NCI-H146 treated with DMSO at 0.1 percent for 48 hours (cell line): Measurements from ENCODE around the gene RALB.
"Not testable (repeated sequence)": the region's sequence is repeated elsewhere in the genome, so short reads cannot be mapped to it uniquely, and the experiment has no call there.

ENCODE experiments used
- DNase-seq: peaks from one replicate; lab custom pipeline; 2025; ENCODE audit not compliant: unreplicated experiment; lab: John Stamatoyannopoulos, UW

Gene RALB

DNA sequence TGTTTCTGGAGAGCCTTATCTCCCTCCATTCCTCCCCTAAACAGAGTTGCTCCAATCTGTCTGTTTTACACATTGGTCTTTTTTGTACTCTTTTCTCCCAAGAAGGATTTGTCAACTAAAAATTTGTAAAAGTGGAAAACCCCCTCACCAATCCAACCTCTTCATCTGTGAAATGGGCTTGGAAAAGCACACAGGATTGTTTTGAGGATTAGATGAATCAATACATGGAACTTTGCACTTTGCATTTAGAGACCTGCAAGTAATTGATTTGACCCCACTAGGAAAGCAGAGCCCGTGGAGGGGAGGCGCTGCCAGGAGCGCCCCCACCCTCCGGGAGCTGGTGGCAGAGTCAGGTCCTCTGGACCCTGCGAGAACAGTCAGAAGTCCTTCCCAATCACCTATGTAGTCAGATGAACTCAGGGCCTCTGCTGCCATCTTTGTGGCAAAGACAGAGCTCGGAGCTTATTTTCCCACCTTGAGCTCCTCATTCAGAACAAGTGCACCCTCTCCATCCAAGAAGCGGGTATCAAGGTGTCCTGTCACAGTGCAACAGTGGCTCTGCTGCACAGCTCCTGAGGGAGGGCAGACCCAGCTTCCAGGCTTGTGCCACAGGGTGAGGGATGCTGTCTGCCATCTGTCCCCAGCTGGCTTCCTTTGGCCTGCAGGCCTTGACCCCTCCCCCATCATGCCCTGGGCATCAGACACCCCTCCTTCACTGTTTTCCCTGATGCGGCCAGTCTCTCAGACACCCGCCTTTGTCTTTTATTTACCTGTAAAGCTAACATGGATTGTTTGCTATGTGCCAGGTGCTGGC, 27.7 kb upstream of the RALB start:
- DNase-seq = peak; percentile 60

DNA sequence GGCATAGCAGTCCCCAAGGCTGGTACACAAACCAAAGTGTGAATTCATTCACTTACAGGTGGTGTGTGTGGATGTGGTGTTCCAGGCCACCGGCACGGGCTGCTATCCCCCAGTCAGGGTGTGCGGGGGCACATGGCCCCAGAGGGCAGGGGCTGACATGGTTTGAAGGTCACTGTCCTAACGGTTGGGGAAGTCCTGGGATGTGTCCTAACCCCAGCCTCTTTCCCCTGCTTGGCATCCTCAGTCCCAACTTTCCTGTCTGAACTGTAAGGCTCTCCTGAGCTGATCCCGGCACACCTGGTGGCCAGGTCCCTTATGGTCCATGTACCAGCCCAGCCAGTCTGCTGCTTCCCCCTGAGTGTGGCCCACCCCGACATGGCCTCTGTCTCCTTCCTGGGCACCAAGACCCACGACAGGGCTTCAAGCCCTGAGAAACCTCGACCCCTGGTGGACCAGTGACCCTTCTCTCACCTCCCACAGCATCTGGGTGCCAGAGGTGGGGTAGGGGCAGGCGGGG, 27.0 kb upstream of the RALB start:
- no peak for DNase-seq

DNA sequence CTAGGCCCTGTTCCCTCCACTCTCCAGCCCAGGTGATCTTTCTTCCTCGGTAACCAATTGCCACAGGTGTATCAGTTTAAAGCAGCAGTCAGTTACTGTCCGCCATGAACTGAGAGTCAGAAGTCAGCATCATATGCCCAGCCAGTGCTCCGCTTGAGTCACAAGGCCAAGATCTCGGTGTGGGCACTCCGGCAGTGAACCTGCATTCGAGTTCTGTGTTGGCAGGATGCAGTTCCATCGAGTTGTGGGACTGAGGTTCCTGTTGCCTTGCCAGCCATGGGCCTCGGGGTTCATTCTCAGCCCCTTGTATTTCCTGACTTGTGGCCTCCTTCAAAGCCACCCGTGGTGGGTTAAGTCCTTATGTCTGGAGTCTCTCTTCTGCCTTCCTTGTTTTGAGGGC, 26.3 kb upstream of the RALB start:
- DNase-seq = no peak

DNA sequence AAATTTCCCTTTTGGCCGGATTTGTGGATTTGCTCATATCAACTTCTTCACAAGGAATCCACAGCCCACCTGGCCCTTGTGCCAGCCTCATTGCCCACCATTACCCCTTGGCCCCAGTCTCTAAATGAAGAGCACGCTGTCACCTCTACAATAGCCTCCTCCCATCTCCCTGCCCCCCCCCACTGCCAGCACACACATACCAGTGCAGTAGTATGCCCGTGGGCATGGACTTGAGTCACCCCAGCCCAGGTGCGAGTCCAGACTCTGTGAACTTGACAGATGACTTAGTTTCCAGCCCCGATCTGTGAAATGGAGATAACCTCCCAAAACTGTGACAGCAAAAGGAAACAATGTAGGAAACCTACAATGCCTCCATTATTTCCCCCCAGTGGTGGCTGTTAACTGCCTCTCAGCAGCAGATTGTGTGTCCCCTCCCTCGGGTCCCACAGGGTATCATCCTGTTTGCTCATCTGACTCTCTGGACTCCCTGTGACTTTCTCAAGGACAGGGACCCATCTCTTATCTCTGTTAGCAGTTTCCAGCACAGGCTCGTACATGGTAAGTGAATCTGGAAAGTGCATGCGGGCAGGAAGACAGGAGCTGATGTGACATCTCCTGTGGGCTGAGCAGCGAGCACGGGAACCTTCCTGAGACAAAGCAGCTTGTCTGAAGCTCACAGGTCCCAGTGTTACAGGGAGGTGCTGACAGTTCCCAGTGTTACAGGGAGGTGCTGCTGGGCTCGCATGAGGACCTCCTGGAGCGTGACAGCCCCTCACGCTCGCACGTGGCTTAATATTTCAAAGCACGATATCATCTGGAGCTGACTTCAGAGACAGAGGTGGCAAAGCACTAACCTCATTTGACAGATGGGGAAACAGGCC, 25.3 kb upstream of the RALB start:
- DNase-seq = no peak

DNA sequence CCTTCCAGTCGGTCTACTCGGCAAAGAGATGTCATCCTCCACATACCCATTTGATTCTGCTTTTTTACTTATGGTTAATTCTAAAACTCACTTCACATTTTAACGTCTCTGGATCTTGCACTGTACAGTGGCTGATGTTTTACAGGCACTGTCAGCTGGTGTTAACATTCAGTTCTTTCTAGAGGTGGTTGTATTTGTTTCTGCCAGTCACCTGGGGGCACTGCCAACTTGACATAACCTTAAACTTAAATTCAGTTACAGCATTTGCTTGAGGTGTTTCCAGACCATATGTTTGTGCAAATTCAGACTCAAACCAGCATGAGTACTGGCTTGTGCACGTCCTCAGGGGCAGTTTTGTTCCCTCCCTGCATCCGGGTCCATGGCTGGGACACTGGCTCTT, 24.1 kb upstream of the RALB start:
- no peak for DNase-seq

DNA sequence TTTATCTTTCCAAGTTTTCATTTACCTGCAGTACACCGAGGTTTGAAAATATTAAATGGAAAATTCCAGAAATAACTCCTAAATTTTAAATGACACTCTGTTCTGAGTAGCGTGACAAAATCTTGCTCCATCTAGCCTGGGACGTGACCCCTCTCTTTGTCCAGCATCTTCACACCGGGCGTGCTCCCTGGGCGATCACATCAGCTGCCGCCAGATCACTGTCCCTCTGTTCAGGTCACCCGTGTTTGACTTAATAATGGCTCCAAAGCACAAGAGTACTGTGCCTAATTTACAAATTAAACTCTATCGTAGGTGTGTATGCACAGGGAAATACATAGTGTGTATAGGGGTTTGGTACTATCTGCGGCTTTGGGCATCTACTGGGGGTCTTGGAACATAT, 23.3 kb upstream of the RALB start:
- DNase-seq = no peak

DNA sequence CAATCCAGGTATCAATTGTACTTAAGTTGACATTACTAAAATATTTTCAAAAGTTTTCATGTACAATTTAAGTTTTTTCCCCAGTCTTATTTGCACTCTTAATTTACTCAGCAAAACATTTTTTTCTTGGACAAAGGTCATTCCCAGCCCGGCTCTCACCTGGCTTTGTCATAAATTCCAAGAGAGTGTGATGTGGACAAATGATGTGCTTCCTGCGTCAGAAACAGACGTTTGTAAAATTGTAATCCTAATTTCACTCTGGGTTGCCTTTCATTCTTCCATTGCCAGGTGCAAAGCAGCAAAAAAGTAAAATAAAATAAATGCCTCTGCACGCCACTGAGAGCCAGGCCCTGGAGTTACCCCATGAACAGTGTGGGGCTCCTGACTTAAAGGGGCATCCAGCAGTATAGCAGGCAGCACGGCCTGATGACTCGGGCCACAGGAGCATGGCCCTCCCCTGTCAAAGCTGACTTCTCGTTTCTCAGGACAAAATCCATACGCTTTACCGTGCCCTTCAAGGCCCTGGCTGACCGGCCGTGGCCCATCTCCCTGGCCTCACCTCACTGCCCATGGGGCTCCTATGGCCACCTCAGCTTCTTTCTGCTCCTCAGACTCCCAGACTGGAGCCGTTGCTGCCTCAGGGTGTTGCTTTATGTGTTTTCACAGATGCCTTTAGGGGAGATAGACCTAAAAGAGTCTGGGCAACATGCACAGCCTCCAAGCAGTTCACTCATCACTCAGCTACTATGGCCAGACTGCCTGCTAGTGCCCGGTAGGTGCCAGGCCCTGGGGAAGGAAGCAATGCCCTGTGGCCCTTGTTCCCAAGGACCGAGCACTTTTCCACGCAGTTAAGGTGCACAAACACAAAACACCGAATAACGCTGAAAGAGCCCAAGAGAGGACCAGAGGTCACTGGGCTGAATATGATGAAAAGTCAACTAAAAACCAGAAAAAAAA, 21.9 kb upstream of the RALB start:
- no peak for DNase-seq

DNA sequence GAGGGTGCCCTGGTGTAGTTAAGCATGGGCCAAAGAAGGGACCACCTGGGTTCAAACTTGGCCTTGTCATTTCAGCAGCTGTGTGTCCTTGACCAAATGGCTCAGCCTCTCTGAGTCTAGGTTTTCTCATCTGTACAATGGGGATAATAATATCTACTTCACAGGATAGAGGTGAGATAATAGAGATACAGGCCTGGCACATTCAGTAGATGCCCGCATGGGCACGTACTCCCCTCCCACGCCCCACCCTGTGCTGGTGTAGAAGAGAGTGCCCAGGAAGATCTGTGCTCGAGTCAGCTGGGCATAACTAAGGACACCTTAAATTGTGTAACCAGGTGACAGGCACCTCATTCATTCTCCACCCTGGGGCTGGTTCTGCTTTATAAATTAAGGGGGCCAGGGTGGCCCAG, 21.1 kb upstream of the RALB start:
- no peak for DNase-seq

DNA sequence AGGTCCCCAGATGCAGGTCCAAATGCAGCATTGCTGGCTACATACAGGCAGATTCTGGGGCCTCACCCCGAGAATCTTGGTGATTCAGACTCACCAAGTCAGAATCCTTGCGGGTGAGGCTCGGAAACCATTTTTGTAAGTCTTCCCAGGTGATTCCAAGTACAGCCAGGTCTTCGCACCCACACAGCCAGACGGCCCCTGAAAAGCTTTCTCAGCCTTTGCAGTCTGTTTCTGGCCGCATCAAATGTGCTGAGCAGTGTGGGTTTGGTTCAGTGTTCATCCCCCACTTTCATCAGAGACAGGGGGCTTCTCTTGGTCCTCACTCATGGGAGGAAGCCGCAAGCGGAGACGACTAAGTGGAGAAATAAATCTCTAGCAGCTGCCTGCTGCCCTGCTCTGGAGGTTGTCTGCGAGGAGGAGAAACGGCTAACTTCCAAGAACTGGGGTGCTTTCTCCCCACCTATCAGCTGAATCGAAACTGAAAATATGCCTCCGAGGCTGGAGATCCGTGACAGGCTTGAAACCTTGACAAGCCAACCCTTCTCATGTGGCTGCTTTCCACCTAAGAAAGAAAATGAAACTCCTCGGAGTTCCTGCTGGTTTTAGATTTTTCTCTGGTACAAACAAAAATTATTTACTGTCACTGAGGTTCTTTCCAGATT, 20.5 kb upstream of the RALB start:
- no peak for DNase-seq

DNA sequence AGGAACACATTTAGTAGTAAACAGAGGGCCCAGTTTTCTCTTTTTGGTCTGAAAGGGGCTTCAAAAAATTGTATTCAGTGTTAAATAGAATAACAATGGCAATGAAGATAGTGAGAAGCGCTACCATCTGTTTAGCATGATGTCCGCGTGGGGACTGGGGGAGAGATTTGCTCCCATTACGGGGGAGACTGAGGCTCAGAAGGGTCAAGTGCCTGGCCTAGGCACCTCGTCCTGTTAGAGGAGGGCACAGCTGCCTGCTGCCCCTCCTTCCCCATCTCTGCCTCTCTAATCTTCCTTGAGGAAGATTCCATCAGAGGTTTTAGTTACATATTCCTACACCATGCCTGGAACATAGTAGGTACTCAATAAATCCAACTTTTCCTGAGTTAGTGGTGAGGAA, 19.4 kb upstream of the RALB start:
- no peak for DNase-seq

DNA sequence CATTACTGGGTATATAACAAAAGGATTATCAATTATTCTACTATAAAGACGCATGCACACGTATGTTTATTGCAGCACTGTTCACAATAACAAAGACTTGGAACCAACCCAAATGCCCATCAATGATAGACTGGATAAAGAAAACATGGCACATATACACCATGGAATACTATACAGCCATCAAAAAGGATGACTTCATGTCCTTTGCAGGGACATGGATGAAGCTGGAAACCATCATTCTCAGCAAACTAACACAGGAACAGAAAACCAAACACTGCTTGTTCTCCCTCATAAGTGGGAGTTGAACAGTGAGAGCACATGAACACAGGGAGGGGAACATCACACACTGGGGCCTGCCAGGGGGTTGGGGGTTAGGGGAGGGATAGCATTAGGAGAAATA, 17.5 kb upstream of the RALB start:
- DNase-seq = not testable (repeated sequence)

DNA sequence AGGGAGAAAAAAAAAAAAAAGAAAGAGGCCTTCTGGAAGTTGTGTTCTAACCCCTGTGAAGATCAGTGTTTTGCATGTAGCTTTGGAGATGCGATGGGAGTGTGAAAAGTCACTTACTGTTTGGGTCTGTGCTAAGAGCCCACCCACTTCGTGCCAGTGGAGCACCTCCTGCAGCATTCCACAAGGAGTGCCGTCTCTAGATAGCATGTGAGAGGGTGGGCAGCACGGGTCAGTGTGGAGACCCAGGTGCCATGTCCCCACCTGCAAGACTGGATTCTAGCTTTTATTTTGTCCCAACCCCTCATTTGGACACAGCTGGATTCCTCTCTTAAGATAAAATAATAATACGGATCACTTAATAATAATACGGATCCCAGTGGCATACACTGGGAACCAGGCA, 17.0 kb upstream of the RALB start:
- DNase-seq = no peak

DNA sequence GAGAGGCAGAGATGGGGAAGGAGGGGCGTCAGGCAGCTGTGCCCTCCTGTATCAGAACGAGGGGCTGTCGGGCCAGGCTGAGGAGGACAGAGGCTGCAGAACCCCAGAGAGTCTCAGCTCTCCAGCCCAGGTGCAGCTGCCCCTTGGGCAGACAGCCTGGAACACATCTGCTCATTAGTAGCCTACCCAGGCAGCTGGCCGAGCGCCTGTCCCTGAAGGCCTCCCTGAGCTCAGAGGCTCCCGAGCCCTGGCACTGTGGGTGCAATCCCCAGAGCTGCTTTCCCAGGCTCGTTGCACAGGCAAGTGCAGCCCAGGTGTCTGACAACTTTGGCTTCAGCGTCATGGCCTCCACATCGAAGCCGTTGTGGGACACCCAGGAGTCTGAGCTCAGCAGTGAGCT, 16.3 kb upstream of the RALB start:
- DNase-seq = no peak

DNA sequence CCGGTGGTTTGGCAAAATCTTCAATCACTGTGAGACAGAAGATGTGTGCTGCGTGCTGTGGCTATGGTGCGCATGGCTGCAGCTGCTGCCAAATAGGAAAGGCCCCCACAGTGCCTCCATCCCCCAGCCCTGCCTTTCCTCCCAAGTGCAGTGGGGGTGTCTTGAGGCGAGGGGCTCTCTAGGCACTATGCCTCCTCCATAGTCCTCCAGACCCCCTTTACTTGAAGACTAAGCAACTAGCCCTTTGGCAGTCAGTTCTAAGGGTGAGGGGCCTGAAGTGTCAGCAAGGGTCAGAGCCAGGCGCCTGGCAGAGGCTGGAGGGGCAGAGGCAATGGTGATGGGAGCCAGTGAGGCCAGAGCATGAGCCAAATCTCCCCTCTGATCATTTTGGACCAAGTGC, 15.9 kb upstream of the RALB start:
- no peak for DNase-seq

DNA sequence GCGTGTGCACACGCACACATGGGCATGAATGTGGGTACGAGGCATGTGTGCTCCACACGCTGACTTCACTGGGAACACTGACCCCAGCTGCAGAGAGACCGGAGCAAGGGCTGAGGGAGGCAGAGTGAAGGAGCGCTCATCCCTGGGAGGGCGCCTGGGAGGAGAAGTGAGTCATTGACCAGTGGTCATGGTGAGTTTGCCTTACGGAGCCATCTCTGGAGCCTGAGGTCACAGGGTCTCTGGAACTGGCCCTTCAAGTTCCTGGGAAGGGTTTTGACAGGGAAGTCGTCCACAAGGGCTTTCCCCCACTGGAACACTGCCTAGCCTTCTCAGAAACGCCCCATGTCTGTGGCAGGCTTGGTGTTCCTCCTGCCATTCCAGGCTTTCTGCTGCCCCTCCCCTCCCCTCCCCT, 15.2 kb upstream of the RALB start:
- no peak for DNase-seq

DNA sequence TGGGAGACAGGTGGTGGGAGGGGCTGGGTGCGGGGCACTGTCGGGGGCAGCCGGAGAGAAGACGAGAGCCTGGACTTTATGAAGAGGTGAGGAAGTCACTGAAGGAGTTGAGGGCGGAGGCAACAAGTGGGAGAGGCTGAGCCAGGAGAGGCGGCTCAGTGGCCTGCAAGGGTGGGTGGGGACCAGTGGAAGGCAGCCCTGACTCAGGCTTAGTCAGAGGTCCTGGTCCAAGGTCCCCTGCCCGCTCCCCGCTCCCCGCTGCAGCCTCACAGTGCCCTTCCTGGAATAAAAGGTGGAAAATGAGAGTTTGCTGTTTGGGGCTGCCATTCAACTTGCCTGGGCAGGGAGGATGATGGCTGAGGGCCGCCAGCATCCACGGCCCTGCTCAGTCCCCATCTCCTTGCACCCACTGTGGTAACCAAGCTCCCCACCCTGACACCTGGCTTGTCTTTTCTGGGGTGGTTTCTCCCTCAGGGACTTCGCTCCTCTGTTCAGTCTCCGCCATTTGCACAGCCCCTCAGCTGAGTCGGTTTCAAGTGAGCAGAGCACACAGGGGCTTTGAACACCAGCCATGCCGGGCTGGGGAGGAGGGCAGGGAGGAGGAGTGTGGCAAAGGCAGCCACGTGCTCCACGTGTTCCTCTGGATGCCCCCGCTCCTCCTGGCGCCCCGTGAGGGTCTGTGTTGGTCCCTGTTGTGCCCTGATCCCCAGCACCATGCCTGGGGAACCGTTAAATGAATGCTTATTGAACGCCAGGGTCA, 13.7 kb upstream of the RALB start:
- no peak for DNase-seq

DNA sequence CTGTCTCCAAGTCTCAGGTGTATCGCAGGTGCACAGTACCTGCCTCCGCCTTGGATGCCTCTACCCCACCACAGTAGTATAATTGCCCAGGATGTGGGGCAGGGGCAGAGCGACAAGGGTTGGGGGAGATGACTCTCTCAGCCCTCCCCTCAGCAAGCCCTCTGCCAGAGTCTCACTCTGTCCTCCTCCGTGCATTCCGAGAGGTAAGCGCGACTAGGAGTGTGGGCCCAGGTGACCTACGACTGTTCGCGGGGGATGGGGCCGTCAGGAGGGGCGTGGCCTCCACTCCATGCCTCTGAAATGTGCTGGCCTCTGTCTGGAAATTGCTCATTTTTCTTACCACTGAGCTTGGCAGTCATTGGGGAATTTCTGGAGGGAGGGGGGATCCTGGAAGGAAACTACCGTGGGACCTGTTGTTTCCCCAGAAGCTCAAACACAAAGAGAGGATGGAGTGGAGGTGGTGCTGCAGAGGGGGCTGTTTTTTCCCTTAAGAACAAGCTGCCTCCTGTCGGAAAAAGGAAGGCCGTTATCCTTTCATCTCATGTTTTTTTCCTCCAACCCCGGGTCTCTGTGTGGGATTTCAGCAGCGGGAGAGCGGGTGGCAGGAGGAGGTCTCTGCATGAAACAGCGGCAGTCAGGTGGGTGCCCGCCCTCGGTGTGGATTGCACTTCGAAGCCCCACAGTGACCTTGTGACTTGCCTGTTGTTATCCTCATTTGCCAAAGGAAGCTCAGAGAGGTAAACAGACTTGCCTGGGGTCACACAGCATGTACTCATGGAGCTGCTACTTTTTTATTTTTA, 13.0 kb upstream of the RALB start:
- DNase-seq = no peak

DNA sequence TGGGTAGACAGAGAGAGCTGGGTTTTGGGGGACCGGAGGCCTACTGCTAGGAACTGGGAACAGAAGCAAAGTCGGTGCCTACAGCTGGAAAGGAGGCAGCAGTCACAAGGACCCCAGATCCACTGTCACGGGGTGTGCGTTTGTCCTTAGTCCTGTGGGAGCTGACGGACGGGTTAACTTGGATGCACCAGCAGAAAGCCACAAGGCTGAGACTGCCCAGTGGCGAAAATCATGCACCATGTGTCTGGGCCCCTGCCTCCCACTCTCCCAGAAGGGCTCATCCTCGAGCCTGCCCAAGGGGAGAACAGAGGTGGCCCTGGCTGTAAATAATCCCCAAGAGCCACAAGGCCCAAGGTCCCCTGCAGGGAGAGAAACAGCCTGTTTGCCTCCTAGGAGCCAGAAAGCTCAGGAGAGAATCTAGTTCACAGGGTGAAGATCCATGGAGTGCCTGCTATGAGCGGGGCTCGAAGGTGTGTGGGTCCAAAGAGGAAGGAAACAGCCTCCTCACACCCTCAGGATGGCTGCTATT, 11.7 kb upstream of the RALB start:
- no peak for DNase-seq

DNA sequence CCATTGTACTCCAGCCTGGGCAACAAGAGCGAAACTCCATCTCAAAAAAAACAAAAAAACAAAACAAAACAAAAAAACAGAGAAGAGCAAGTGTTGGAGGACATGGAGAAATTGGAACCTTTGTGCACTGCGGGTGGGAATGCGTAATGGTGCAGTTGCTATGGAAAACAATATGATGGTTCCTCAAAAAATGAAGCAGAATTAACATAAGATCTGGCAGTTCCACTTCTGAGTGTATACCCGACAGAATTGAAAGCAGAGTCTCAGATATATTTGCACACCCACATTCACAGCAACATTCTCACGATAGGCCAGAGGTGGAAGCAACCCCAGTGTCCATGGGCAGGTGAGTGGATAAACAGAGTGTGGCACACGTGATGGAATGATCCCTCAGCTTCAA, 11.0 kb upstream of the RALB start:
- no peak for DNase-seq
